Caco-2 (cell line): ENCODE results near the gene OSMR. TPM values are rescaled to one million over a fixed set of nuclear protein-coding genes. Genes with fewer than 3 reads are reported as not detected.

Experiments
- BruUV-seq: library from RNA; stranded (reverse); fragments of 400-500 nt; replicated peaks from 2 replicates; lab custom pipeline; 2021; lab: Mats Ljungman, UMichigan
- CTCF ChIA-PET: fragments of 300-600 bp; sonication (Branson Sonifier 250); formaldehyde crosslinking; loops from one replicate; lab custom pipeline; 2022; ENCODE audit warnings: antibody characterized with exemption; lab: Charles Lee
- POLR2A ChIA-PET: fragments of 300-600 bp; sonication (Branson Sonifier 250); formaldehyde crosslinking; loops from one replicate; lab custom pipeline; 2022; ENCODE audit warnings: antibody characterized with exemption; lab: Charles Lee
- DNase-seq, 2 experiments: peaks; one replicate each; pipeline versions ENCODE4 v3.0.0 to v3.0.0-alpha.2; 2020 to 2022
- H3K27me3 ChIP-seq: replicated peaks from 2 replicates; pipeline ENCODE4 v1.6.0; 2011; ENCODE audit warnings: low read length; ENCODE audit not compliant: control insufficient read depth, insufficient read depth
- H3K36me3 ChIP-seq: 2 replicates; pipeline ENCODE4 v1.5.1; 2011; ENCODE audit warnings: low read length; ENCODE audit not compliant: control insufficient read depth, insufficient read depth
- H3K4me1 ChIP-seq: fragments of 250-450 bp; sonication (Bioruptor Pico); 2 replicates; pipeline ENCODE4 v1.5.1; 2020; ENCODE audit warnings: mild to moderate bottlenecking
- H3K4me3 ChIP-seq: 2 replicates; pipeline ENCODE4 v1.5.1; 2011; ENCODE audit warnings: low read depth, mild to moderate bottlenecking, control low read depth, low read length
- H3K9me3 ChIP-seq: fragments of 250-450 bp; sonication (Bioruptor Pico); 2 replicates; pipeline ENCODE4 v1.5.1; 2020; ENCODE audit warnings: mild to moderate bottlenecking, moderate library complexity
- H3K27ac Mint-ChIP-seq: one replicate; pipeline ENCODE4 v1.8.0; 2022; ENCODE audit warnings: mixed read lengths; ENCODE audit not compliant: unreplicated experiment
- H3K27me3 Mint-ChIP-seq: one replicate; pipeline ENCODE4 v1.8.0; 2022; ENCODE audit warnings: mixed read lengths; ENCODE audit not compliant: insufficient read depth, unreplicated experiment
- H3K36me3 Mint-ChIP-seq: one replicate; pipeline ENCODE4 v1.8.0; 2022; ENCODE audit warnings: mild to moderate bottlenecking, mixed read lengths; ENCODE audit not compliant: insufficient read depth, unreplicated experiment
- H3K4me1 Mint-ChIP-seq: one replicate; pipeline ENCODE4 v1.8.0; 2022; ENCODE audit warnings: low read depth, mixed read lengths; ENCODE audit not compliant: unreplicated experiment
- H3K4me3 Mint-ChIP-seq: one replicate; pipeline ENCODE4 v1.8.0; 2022; ENCODE audit warnings: mild to moderate bottlenecking, moderate library complexity, mixed read lengths; ENCODE audit not compliant: unreplicated experiment
- H3K9me3 Mint-ChIP-seq: one replicate; pipeline ENCODE4 v1.8.0; 2022; ENCODE audit warnings: mixed read lengths; ENCODE audit not compliant: unreplicated experiment
- intact Hi-C: fragments of 100-400 bp; cut with micrococcal nuclease; formaldehyde crosslinking; loops from one replicate; pipeline ENCODE4 v1.10.0; 2022; ENCODE audit not compliant: unreplicated experiment
- total RNA-seq: library from RNA; stranded (reverse); gene quantifications from 2 replicates; pipeline ENCODE4 v1.2.3, GENCODE V29; 2022
- TF ChIP-seq, protein P1 (sequence below), 2 experiments: fragments of 200-600 bp in 1 of 2; IDR thresholded peaks; 1 replicate in 1 of 2; 2 replicates in 1 of 2; pipeline versions ENCODE4 v1.5.1 to v1.8.0; 2011 to 2022; ENCODE audit warnings: antibody characterized with exemption in 1 of 2, control low read depth in 1 of 2, inconsistent platforms in 1 of 2, low read depth in 1 of 2, low read length in 1 of 2, mild to moderate bottlenecking in 1 of 2, moderate library complexity in 1 of 2; ENCODE audit not compliant: insufficient read depth in 1 of 2, severe bottlenecking in 1 of 2, unreplicated experiment in 1 of 2

The OSMR gene
- total RNA-seq, 1 experiment from 2014 or later = 0.11 TPM

DNA sequence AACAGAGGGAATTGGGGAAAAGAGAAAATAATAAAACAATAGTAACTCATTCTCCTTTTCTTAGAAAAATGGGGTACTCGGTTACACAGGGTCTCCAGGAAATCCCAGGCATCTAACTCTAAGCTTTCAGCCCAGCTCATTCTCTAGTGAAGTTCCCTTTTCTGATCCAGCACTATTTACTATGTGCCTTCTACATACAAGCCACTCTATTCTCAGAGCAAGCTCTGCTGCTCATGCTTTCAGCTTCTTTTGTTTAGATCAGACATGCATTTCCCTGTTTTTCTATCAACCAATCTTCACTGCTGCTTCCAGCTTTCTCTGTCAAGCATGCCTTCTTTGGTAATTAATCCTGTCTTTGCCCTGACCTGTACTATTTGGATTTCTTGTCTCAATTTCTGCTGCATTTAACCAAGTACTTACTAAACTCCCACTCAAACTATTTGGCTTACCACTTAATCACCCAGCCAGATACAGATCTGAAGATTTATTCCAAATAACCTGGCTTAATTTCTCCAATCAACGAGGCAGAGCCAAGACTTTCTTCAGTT, 25.3 kb downstream of the OSMR start:
- TF ChIP-seq, protein P1, sequence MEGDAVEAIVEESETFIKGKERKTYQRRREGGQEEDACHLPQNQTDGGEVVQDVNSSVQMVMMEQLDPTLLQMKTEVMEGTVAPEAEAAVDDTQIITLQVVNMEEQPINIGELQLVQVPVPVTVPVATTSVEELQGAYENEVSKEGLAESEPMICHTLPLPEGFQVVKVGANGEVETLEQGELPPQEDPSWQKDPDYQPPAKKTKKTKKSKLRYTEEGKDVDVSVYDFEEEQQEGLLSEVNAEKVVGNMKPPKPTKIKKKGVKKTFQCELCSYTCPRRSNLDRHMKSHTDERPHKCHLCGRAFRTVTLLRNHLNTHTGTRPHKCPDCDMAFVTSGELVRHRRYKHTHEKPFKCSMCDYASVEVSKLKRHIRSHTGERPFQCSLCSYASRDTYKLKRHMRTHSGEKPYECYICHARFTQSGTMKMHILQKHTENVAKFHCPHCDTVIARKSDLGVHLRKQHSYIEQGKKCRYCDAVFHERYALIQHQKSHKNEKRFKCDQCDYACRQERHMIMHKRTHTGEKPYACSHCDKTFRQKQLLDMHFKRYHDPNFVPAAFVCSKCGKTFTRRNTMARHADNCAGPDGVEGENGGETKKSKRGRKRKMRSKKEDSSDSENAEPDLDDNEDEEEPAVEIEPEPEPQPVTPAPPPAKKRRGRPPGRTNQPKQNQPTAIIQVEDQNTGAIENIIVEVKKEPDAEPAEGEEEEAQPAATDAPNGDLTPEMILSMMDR (IDR thresholded peaks at IDR 0.05; ENCODE audit: insufficient read depth in 1 of 2, low read depth in 1 of 2, low read length in 1 of 2, severe bottlenecking in 1 of 2, unreplicated experiment in 1 of 2) = no peak
- peak overlapping the region; percentile 52 for H3K27ac Mint-ChIP-seq
- no TSS peak for BruUV-seq
- Histone ChIP-seq H3K9me3 (no peaks in the 10 kb centered on the region), H3K4me1 (peaks cover 21% of the 10 kb centered on the region), H3K36me3 (no peaks in the 10 kb centered on the region), H3K27me3 (no peaks in the 10 kb centered on the region), H3K4me3 (no peak overlapping the region)
- no peak for DNase-seq
- H3K4me1 Mint-ChIP-seq = peaks cover 13% of the 10 kb centered on the region
- ChIA-PET POLR2A (no interaction called here), CTCF (no interaction called here)
- H3K4me3 Mint-ChIP-seq = no peak overlapping the region
- intact Hi-C loops = no loop called here
- H3K27me3 Mint-ChIP-seq = no peaks in the 10 kb centered on the region
- peaks cover 11% of the 10 kb centered on the region for H3K9me3 Mint-ChIP-seq
- no peaks in the 10 kb centered on the region for H3K36me3 Mint-ChIP-seq

DNA sequence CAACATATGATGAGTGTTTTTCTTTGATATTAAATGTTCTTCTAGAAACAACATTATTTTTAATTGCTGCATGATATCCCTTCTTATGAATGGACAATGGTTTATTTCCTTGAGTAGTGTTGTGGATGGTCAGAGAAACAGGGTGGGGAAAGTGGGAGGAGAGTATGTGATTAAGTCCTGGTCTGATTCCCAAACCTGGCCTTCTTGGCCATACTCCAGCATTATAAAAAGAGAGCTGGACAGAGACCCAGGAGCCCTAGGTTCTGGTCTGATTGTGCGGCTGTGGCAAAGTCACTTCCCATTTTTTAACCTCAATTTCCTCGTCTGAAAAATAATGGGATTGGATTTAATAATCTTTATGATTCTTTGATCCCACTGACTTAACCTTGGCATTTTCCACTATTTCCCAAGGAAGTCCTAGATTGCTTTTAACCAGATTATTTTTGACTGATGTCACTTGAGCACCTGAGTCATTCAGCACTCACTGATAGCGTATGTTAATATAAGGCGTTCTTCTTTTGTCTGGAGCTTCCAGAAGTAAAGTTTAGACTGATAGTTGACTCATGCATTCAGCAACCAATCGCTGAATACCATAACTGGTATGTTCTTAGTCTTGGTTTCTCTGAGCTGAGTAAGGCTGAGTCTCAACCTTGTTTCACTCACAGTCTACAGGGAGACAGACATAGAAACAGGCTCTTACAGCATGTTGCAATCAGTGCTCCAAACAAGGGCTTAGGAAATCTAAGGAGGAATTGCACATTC, 26.2 kb downstream of the OSMR start:
- H3K4me1 Mint-ChIP-seq = peaks cover 13% of the 10 kb centered on the region
- POLR2A ChIA-PET = no interaction called here
- H3K27me3 Mint-ChIP-seq = no peaks in the 10 kb centered on the region
- Histone ChIP-seq H3K4me3 (no peak overlapping the region), H3K27me3 (no peaks in the 10 kb centered on the region), H3K4me1 (peaks cover 21% of the 10 kb centered on the region), H3K36me3 (no peaks in the 10 kb centered on the region), H3K9me3 (no peaks in the 10 kb centered on the region)
- H3K9me3 Mint-ChIP-seq = peaks cover 11% of the 10 kb centered on the region
- CTCF ChIA-PET = interaction anchor here (0.6 kb wide), 1 partner anchor 451 kb away, joined by 3 read pairs; no protein-coding TSS in a partner anchor
- no TSS peak for BruUV-seq
- no peak overlapping the region for H3K4me3 Mint-ChIP-seq
- intact Hi-C loops = loop anchor here (1.0 kb wide), 1 partner anchor 18 kb away; no protein-coding TSS in a partner anchor
- H3K27ac Mint-ChIP-seq = peak overlapping the region; percentile 52
- TF ChIP-seq, protein P1 (IDR thresholded peaks at IDR 0.05; ENCODE audit: insufficient read depth in 1 of 2, low read depth in 1 of 2, low read length in 1 of 2, severe bottlenecking in 1 of 2, unreplicated experiment in 1 of 2) = no peak
- peak in 1 of 2 experiments; percentile 27 for DNase-seq
- no peaks in the 10 kb centered on the region for H3K36me3 Mint-ChIP-seq

DNA sequence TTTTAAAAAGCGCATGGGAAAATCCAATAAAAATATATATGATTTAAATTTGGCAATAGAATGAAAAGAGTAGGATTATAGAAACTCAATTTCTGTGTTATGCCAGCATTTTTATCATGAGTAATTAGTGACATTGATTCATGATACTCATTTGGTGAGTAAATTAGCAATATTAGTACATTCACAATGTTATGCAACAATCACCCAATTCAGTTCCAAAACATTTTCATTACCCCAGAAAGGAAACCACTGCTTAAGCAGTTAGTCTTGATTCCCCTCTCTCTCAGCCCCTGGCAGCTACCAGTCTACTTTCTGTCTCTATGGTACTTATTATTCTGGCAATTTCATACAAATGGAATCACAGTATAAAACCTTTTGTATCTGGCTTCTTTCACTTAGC, 27.0 kb downstream of the OSMR start:
- no peak overlapping the region for H3K27ac Mint-ChIP-seq
- intact Hi-C loops = loop anchor here (1.0 kb wide), 1 partner anchor 19 kb away; no protein-coding TSS in a partner anchor

More for the DNA sequence above, 27.0 kb downstream of the OSMR start:
- Mint-ChIP-seq H3K36me3 (no peaks in the 10 kb centered on the region), H3K4me3 (peak overlapping the region; percentile 34), H3K27me3 (no peaks in the 10 kb centered on the region), H3K9me3 (peaks cover 11% of the 10 kb centered on the region), H3K4me1 (peaks cover 13% of the 10 kb centered on the region)
- Histone ChIP-seq H3K9me3 (no peaks in the 10 kb centered on the region), H3K36me3 (no peaks in the 10 kb centered on the region), H3K27me3 (no peaks in the 10 kb centered on the region), H3K4me1 (peaks cover 21% of the 10 kb centered on the region), H3K4me3 (no peak overlapping the region)
- BruUV-seq = no TSS peak
- TF ChIP-seq, protein P1 (IDR thresholded peaks at IDR 0.05; ENCODE audit: insufficient read depth in 1 of 2, low read depth in 1 of 2, low read length in 1 of 2, severe bottlenecking in 1 of 2, unreplicated experiment in 1 of 2) = no peak
- ChIA-PET POLR2A (no interaction called here), CTCF (no interaction called here)
- no peak for DNase-seq
